Stimulated activated CD8-positive, alpha-beta memory T cell treated with anti-CD3 and anti-CD28 coated beads, Interleukin-7, amount 100 ng/mL, for 4 hours (primary cell): ENCODE measurements around the gene TCF25.
"Not testable (repeated sequence)": the region's sequence is repeated elsewhere in the genome, so short reads cannot be mapped to it uniquely, and the experiment has no call there.

Experiments used
- DNase-seq, 2 donors: peaks; one replicate each; pipeline ENCODE4 v3.0.0-alpha.2; 2020; ENCODE audit warnings: low read depth in 2 of 2

TCF25 gene

DNA sequence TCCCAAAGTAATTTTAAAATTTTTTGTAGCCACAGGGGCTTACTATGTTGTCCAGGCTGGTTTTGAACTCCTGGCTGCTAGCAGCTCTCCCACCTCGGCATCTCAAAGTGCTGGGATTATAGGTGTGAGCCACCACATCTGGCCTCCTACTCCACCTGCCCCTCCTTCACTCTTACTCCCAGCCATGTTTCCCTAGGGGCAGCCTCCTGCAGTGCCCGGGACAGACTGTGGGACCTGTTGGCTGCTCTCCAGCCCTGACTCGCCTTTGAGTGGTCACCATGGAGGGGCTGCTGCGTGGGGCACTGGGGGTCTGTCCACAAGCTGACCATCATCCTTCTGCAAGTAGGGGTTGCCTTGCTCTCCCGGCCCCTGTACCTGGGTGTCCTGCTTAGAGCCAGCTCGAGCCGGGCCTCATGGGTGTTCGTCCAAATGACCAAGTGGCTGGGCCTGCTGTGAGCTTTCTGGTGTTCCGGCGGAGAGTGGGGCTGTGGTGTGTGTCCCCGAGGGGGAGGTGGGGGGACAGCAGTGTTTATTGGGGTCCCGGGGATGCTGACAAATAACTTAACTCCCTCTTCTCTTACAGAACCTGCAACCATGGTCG is 28.6 kb upstream of the TCF25 start:
- no peak for DNase-seq

DNA sequence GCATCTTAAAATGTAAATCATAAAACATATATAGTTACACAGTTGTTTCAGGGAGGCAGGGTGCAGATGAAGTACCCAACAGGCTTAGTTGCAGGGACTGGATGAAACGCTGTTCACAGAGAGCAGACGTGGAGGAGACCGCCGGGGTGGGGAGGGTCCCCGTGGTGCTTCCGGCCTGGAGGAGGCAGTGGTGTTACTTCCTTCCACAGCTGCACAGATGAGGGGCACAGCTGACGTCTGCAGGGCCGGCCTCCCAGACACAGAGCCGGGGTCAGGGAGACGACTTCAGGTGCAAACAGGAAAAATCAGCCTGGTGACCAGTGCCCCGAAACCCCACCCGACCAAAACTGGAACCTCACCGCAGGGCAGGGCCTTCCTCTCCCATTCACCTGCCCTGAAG is 28.0 kb upstream of the TCF25 start:
- no peak for DNase-seq

DNA sequence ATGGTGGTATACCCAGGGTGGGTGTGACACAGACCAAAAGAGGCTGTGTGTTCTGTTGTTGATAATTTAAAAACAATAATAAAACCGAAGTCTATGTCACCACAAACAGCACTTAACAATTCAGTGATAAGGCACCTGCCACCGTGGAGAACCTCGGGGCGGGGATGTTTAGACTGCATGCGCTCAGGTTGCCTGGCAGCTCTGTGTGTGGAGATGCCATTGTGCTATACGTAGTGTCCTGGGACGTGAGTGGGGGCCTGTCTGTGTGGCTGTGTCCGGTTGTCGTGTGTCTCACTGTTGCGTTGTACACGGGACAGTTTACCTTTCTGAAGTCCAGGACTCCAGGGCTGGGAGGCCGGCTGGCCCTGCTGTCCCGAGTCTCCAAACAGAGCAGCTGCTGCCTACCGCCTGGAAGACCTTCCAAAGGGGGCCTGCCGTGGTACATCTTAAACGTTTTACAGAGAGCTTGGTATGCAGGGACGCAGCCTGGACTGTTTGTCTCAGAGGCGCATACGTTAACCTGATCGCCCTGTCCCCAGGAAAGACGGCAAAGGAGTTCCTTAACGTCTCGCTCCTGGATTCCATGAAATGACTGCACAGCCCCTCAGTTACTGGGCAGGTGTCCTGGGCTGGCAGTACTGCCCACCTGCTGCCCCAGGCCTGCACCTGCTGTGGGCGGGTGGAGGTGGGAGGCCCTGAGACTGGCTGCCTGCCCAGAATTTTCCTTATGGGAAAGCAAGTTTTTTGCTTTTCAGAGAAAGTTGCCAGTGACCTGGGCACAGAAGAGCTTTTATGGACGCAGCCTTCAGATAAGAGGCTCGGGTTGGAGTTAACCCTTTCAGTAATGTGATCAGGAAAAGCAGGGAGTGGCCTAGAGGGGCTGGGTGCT is 26.1 kb upstream of the TCF25 start:
- DNase-seq = no peak

DNA sequence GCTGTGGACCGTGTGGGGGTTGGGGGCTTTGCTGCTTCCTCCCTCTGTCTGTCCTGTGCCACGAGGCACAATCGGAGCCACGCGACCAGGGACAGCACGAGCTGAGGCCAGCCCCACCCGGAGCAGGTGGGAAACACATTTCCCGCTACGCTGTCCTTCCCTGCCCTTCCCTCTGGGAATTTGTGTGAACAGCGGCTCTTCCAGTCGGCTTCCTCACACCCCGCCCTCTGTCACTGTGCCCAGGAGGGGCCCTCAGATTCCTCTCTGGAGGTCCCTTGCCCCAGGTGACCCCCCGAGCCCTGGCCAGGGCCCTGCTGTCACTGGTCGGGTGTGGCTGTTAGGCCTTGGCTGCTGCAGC is 25.5 kb upstream of the TCF25 start:
- no peak for DNase-seq

DNA sequence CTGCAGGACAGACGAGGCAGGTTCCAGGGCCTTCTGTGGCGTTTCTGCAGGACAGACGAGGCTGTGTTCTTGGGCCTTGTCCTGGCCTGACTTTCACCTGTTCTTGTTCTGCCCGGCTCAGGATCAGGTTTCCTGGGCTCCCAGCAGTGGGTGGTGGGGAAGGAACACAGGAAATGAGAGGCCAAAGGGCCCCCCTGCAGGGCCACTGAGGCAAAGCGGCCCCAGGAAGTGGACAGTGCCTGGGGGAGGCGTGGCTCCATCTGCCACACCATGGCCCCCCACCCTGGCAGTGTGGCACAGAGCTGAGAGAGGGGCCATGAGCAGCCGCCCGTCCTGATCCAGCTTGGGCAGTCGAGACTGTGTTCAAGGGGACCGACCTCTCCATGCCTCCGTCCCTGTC is 24.4 kb upstream of the TCF25 start:
- no peak for DNase-seq

DNA sequence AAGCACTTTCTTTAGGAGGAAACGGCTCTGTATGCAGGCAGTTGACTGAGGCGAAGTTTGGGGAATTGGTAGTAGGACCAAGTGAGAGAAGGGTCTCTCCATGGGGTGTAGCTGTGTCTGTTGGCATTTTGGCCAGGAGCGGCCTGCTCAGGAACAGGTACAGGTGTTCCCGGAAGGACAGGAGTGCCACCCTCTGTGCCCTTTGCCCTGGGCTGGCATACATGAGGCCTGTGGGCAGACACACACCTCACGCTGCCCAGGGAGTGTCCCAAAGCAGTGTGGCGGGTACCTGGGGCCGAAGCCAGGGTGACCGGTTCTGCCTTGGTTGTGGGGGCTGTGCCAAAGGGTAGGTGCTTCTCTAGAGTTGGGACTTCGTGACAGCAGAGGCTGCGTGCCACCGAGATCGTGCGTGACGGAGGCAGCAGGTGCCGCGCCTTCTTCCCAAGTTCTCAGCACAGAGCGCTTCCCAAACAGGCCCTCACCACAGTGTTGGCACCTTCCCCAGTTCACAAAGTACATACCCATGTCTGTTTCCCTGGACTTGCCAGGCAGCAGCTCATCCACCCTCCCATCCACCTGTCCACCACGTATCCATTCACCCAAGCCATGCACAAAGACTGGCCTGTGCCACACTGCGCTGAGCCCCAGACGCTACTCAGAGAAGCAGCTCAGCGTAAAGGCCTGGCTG is 19.9 kb upstream of the TCF25 start:
- DNase-seq = no peak

DNA sequence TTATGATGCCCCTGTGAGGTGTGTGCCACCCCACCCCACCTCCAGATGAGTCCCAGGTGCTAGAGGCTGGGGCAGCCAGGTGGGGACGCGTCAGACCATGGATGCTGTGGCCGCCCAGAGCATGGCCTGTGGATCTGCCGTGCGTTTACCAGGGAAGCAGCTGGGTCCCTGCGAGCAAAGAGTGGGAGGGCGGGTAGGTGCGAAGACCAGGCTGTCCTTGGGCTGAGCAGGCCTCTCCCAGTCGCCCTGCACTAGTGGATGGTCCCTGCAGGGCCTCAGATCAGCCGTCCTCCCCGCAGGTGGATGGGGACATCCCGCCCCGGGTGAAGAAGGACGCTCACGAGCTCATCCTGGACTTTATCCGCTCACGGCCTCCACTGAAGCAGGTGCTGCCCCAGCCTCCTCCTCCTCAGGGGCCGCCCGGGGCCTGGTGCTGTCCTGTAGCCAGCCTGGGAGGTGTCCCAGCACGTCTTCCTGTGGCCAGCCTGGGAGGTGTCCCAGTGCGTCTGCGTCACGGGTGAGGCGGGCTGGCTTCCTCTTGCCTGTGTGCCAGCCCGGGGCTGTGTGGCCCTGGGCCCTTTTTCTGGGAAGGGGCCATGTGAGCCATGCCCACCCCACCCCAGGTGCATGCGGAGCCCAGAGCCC is 18.0 kb upstream of the TCF25 start:
- no peak for DNase-seq

DNA sequence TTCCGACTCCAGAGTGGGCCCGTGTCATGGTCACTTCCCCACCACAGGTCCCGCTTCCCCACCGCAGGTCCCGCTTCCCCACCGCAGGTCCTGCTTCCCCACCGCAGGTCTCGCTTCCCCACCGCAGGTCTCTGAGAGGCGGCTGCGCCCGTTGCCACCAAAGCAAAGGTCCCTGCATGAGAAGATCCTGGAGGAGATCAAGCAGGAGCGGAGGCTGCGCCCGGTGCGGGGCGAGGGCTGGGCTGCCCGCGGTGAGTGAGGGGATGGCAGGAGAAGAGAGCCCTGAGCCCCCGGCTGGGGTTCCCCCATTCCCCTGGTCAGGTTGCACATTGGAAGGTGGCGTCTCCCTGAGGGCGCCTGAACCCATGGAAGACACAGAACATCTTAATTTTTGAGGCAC is 17.4 kb upstream of the TCF25 start:
- no peak for DNase-seq

DNA sequence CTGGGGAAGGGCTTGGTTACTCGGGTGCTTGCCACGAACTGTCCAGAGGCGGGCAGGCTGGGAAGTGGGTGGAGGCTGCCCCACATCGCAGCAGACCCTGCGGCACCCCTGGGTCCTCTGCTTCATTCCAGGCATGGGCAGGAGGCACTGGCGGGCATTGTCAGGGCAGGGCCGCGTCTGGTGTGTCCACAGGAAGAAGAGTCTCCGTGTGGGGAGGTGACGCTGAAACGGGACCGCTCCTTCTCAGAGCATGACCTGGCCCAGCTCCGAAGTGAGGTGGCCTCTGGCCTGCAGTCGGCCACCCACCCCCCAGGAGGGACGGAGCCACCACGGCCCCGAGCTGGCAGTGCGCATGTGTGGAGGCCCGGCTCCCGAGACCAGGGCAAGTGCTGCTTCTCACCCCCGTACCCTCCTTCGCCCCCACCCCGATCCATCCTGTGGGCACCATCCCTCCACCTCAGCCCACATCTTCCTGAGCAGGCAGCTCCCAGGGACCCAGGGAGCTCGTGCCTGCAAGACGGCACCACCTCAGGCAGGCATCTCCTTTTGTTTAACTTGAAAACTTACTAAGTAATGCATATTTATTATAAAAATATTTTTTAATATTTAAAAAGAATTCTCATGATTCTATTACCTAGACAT is 14.3 kb upstream of the TCF25 start:
- no peak for DNase-seq

DNA sequence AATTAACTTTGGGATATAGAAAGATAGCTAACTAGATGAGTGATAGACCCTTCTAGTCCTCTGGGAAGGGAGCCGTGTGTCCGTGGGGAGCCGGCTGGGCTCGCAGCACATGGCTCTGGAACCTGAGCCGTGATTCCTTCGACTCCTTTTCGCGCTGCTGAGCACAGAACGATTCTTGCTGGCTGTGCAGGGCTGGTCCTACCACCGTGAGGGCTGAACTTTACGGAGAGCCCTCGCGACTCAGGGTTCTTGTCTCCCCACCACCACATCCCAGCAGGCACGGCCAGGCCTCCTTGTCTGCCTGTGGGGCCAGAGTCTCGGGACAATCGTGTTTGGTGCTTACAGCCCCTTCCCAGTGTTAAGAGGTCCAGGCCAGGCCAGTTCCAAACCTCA is 13.8 kb upstream of the TCF25 start:
- no peak for DNase-seq

DNA sequence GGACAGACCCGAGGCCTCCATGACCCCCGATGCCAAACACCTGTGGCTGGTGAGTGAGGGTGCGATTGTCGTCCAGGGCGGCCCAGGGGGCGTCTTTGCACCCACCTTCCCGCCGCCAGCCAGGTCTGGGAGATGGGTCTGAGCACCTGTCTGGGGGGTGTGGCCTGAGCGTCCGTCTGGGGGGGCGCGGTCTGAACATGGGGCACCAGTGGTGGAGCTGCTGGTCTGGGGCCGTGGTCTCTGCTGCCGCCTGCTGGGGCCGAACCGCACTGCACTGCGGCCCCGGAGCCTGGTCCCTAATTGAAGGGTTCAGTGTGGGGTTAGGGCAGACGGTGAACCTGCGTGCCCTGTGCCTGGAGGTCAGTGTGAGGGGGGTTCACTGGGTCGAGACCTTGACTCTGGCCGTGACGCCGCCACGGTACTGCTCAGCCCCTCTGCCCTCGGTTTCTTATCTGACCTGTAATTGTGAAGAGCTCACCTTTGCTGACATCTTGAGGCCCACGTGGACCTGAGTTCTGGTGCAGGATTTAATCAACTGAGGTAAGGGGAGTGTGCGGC is 12.6 kb upstream of the TCF25 start:
- peak; percentile 31 to 57 for DNase-seq

DNA sequence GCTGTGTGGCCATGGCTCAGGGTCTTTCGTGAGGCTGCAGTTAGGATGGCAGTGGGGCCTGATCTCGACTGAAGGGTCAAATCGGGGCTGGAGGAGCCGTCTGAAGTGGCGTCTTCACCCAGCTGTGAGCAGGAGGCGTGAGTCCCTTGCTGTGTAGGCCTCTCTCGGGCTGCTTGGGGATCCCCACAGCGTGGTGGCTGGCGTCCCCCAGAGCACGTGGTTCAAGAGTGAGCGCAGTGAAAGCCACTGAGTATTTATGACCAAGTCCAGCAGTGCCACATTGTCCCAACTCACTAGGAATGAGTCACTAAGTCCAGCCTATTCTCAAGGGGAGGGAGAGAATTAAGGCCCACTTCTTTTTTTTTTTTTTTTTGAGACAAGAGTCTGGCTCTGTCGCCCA is 11.7 kb upstream of the TCF25 start:
- DNase-seq = no peak

DNA sequence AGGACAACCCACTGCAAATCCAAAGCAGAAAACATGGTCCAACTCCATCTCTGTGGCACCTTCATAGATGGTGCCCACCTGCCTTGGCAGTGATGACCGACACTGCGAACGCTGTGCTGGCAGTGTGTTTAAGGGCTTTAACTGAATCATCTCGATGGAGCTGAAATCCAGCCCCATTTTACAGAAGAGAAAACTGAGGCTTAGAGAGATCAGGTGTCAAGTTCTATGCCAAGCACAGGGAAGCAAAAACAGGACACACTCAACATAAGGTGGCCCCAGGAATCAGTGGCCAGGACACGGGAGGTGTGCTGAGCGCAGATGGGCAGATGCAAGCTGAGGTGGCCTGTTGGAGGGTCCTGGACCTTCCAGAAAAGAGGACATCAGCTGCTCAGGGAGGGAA is 10.7 kb upstream of the TCF25 start:
- no peak for DNase-seq

DNA sequence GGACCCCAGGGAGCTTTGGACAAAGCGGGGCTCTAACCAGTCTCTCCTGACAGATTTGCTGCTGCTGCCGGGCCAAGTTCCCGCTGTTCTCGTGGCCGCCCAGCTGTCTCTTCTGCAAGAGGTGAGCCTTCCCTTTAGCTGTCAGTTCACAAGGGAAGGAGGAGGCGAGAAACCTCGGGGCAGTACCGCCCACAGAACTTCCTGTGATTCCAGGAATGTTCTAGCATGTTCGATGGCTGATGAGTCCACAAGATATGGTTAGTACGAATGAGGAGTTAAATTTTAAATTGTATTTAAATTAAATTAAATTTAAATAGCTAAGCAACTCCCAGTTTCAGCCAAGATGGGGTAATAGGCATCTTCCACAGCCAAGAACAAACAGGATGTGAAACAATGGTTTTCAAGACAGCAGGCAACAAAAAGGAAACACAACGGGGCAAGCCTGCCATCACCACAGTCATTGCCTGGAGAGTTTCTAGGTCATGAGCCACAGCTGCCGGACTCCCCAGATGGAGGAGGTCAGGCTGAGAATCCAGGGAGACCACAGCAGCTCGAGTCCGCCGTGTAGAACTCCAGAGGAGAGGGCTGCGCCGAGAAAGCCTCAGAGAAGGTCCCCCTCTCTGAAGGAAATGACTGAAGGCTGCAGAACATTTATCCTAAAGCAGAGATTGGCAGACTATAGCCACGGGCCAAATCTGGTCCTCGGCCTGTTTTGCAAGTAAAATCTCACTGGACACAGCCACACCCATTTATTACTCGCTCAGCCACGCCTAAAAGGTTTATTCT is 9.5 kb upstream of the TCF25 start:
- peak; percentile 37 to 50 for DNase-seq

DNA sequence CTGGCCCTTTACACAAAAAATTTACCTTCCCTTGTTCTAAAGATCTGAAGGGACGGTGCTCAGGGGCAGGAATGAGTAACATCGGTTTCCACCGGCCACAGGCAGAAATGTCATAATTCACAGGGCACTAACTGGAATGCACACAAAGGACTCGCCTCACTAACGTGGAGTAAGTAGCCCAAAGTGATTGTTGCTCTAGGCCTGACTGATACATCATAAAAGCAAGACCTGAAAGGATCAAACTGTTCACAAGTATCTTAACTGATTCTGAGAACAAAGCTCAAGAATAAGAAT is 8.9 kb upstream of the TCF25 start:
- DNase-seq = no peak

DNA sequence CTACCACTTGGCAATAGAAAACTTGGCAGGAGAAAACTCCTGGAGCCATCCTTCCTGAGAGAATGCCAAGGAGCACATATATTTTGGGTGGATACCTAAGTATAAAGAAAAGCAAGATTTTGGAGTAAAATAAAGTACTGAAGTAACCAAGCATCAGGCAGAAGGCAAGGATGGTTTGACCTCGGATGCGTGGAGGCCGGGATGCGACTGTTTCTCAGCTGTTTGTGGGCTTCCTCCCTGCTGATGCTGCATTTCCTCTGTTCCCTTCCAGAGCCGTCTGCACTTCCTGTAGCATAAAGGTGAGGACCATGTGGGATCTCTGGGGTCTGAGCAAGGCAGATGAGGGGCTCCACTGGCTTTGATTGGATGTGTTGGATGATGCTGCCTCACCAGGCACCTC is 5.5 kb upstream of the TCF25 start:
- DNase-seq = no peak

DNA sequence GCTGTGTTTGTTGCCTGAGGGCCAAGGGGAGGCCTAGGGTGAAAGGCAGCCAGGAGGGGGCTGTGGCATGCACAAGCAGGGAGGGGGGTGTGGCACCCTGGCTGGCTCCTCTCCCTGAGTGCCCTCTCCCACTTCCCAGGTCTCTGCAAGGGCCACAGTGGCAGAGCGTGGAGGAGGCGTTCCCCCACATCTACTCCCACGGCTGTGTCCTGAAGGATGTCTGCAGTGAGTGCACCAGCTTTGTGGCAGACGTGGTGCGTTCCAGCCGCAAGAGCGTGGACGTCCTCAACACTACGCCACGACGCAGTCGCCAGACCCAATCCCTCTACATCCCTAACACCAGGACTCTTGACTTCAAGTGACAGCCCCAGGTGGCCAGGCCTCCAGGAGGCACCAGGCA is 3.5 kb upstream of the TCF25 start:
- DNase-seq = no peak

DNA sequence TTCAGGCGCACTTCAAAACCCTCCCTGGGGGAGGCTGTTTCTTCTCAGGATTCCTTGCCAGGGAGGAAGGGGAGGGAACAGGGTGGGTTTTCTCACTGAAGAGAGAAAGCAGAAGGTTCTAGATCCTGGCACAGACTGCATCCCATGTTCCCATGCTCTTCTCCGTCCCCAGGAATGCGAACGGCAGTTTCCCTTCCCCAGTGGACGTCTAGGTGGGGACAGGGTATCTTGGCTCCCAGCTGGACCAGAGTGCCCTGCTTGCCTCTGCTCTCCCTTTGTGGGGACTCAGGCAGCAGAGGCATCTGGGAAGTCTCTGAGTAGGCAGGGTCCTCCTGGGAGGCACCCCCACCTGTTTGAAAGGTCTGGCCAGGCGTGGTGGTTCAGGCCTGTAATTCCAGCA is 3.0 kb upstream of the TCF25 start:
- DNase-seq = no peak

DNA sequence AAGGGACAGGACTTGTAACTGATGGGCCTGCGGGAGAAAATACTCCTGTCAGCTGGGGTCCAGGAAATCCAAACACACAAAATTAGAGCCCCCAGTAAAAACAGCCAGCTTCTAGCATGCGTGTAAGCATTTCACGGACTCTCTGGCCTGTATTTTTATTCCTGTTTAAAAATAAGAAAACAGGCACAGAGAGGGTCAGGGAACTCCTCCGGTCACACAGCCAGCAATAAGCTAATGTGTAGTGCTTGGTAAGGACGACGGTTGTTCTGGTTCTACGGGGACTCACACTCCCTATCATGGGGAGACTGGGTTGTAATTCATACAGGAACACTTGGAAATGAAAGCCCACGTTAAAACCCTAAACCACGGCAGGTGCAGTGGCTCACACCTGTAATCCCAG is 1.5 kb upstream of the TCF25 start:
- no peak for DNase-seq

DNA sequence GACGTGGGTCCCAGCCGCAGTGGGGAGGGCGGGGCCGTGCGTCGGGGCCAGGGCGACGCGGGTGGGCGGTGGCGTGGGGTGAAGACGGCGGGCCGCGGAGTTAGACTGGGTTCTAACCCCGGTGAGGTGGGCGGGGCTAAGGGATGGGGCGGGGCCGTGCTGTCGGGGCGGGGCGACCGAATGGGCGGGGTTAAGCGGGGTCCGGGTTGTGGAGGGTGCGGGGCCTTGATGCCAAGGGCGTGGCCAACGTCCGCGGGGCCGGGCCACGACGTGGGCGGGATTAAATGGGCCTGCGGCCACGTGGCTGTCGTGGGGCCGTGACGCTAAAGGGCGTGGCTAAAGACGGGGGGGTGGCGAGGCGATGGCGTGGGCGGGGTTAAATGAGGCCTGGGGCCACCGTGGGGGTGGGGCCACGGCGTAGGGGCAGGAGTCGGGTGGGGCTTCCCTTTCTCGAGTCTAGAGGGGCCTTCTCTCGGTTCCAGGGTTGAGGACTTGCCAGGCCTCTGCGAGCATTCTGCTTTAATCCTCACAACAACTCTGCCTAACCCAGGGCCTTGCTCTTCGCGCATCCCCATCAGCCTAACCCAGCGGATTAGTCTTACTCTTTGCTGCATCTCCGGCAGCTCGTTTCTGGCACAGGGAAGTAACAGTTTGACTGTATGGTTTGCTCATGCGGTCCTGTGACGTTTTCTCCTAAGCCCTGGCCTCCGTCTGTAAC is 739 bp downstream of the TCF25 start:
- peak; percentile 91 to 96 for DNase-seq

DNA sequence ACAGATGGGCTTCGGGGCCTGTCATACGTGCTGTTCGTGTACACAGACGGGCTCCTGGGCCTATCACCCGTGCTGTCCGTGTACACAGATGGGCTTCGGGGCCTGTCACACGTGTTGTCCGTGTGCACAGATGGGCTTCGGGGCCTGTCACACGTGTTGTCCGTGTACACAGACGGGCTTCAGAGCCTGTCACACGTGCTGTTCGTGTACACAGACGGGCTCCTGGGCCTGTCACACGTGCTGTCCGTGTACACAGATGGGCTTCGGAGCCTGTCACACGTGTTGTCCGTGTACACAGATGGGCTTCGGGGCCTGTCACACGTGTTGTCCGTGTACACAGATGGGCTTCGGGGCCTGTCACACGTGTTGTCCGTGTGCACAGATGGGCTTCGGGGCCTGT is 5.7 kb downstream of the TCF25 start:
- DNase-seq = not testable (repeated sequence)
